H1 (cell line): ENCODE measurements around the gene ADAM12.

Source experiments
- CTCF ChIP-seq, 3 experiments: IDR thresholded peaks; 1 replicate in 2 of 3; 2 replicates in 1 of 3; pipeline versions ENCODE4 v1.5.1 to v1.6.1; 2011; ENCODE audit warnings: low read length in 3 of 3, mild to moderate bottlenecking in 3 of 3, inconsistent platforms in 2 of 3, low read depth in 1 of 3, moderate library complexity in 1 of 3; ENCODE audit not compliant: insufficient read depth in 1 of 3; ENCODE audit errors: control extremely low read depth in 1 of 3
- EP300 ChIP-seq, 2 experiments: IDR thresholded peaks; 1 replicate in 1 of 2; 2 replicates in 1 of 2; pipeline ENCODE4 v1.6.1; 2011 to 2012; ENCODE audit warnings: low read depth in 2 of 2, low read length in 2 of 2, mild to moderate bottlenecking in 2 of 2, borderline replicate concordance in 1 of 2, inconsistent platforms in 1 of 2, moderate library complexity in 1 of 2
- POLR2A ChIP-seq, 2 experiments: IDR thresholded peaks; 1 replicate in 1 of 2; 2 replicates in 1 of 2; pipeline ENCODE4 v1.6.1; 2011; ENCODE audit warnings: low read depth in 2 of 2, low read length in 2 of 2, mild to moderate bottlenecking in 2 of 2; ENCODE audit errors: control extremely low read depth in 1 of 2
- SP1 ChIP-seq: IDR thresholded peaks from 2 replicates; pipeline ENCODE4 v1.6.1; 2011; ENCODE audit warnings: low read depth, low read length

DNA sequence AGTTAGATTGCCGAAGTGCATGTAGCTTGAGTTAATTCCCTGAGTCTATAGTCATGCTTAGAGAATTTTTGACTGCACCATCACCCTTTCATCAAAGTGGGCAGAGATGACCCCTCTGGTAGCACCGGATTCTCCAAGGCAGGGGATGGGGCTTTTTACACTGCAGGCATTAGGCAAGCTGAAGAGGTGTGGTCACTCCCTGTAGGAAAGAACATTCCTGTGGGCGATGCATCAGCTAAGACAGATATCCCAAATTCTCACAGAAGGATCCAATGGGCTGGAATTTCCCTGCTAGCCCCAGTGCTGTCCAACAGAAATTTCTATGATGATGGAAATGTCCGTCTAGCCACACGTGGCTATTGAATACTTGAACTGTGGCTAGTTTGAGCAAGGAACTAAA is 118.2 kb downstream of the ADAM12 start:
- TF ChIP-seq CTCF (IDR thresholded peaks at IDR 0.05; ENCODE audit: control extremely low read depth in 1 of 3, insufficient read depth in 1 of 3, low read depth in 1 of 3, low read length in 3 of 3) (no peak), POLR2A (IDR thresholded peaks at IDR 0.05; ENCODE audit: control extremely low read depth in 1 of 2, low read depth in 2 of 2, low read length in 2 of 2) (no peak), EP300 (IDR thresholded peaks at IDR 0.05; ENCODE audit: borderline replicate concordance in 1 of 2, low read depth in 2 of 2, low read length in 2 of 2) (no peak), SP1 (no peak)
